ENCODE measurements around the gene TRH.
"Not testable (repeated sequence)": the region's sequence is repeated elsewhere in the genome, so short reads cannot be mapped to it uniquely, and the experiment has no call there.

The TRH gene

DNA sequence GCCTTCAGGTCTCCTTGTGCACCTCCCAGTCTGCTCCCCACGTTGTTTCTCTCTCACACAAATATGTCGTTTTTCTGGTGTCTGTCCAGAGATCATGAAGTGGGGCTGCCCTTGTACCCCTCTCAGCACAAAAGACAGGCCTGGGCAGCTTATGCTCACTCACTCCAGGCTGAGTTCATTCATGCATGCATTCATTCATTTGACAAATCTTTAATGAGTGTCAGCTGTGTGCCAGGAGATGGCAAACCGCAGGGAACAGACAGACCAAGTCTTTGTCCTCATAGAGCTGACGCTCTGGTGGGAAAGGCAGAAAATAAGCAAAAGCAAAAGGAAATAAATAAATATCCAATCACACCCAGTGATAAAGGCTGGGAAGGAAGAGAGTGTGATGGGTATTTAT lies 7.6 kb upstream of the TRH start:
- FAIRE-seq = no peak

GRCh38 chr3:129967761-129968160 lies 6.8 kb upstream of the TRH start:
- no peak for FAIRE-seq

- FAIRE-seq = no peak
Observed at GRCh38 chr3:129971351-129972052, 3.0 kb upstream of the TRH start.

GRCh38 chr3:129972301-129972700 lies 2.2 kb upstream of the TRH start:
- no peak for FAIRE-seq

- FAIRE-seq = no peak
Observed at GRCh38 chr3:129973853-129974563, 512 bp upstream of the TRH start.

GRCh38 chr3:129974833-129975704 lies 549 bp downstream of the TRH start:
- no peak for FAIRE-seq

- FAIRE-seq = no peak
Observed at GRCh38 chr3:129975705-129976048, 1.2 kb downstream of the TRH start.

- FAIRE-seq = no peak
Observed at GRCh38 chr3:129976286-129976685, 1.8 kb downstream of the TRH start.

- FAIRE-seq = no peak
Observed at GRCh38 chr3:129978123-129978522, 3.6 kb downstream of the TRH start.

DNA sequence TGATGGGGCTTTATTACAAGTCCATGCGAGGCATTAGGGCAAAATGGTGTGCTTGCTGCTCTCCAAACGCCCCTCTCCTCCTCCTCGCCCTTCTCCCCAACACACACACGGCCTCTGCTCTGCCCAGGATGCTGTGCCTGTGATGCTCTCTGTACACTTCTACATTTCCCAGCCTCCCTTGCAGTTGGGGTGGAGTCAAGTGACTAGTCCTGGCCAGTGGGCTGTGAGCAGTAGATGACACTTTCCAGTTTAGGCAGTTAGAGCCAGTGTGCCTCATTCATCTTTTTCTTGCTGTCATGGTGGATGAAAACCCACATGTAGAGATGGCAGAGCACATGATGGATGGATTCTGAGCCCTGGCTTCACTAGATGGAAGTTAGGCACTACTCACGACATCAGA lies 5.4 kb downstream of the TRH start:
- no peak for FAIRE-seq

DNA sequence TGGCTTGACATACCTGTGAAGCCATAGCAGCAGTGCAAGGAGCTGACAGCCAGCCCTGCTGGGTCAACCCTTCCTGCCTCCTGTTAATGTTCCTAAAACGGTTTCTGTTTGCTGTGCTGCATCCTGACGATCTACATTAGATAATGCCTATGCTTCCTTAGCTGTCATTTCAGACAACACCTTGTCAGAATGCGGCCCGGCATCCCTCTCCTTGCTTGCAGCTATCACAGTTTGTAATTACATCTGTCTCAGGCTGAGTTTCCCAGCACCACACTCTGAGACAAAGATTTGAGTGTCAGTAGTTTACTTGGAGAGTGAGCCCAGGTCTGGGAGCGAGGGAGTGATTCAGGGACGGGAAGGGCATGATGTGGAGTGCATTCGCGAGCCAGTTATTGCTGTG lies 9.0 kb downstream of the TRH start:
- FAIRE-seq = no peak

DNA sequence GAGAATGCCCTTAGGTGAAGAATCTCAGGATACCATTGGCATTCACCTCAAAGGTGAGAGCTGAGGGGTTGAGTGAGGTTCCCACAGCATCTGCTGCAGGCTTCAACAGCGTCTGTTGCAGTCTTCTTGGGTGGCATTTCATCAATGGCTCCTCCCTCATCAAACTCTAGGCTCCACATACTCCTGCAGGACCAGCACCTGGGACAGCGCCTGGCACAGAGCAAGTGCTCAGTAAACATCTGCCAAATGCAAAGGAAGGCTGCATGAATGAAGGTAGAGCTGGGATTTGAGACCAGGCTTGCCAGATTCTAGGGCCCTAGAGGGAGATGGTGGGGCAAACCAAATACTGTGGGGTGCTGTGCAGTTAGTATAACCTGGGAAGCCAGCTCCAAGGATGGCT lies 9.6 kb downstream of the TRH start:
- FAIRE-seq = no peak

DNA sequence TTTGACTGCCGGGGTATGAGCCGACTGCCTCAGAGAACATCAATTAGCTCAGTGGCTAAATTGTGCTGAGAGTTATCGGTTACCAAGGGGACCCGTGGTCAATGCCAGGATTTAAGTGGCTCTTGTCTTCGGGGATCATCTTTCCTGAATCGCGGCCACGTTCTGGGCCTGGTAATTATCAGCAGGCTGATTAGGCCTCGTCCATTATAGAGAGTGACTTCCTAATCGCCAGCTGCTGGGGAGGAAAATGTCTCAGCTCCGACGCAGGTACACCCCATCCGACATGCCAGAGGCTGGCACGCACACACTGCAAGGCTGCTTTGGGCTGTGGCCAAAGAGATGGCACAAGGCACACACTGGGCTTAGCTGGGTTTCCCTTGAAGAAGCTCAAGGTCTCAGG lies 10.6 kb downstream of the TRH start:
- FAIRE-seq = no peak

DNA sequence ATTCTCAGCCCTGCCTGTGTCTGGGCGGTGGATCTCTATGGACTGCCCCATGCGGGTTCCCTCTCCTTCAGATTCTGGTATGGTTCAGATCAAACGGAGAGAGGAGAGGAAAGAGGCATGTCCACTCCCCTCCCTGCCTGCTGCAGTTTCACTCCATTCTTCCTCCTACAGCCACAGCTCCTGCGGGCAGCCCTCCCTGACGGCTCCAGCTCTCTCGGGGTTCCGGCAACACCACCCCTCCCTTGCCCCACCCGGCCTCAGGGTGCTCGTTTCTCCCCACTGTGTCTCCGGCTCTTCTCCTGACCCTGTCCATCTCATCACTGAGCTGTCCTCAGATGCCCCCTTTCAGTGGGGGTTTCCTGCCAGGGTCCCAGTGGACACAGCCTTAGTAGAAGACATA lies 13.9 kb downstream of the TRH start:
- FAIRE-seq = no peak

GRCh38 chr3:129989414-129989813 lies 14.9 kb downstream of the TRH start:
- no peak for FAIRE-seq

DNA sequence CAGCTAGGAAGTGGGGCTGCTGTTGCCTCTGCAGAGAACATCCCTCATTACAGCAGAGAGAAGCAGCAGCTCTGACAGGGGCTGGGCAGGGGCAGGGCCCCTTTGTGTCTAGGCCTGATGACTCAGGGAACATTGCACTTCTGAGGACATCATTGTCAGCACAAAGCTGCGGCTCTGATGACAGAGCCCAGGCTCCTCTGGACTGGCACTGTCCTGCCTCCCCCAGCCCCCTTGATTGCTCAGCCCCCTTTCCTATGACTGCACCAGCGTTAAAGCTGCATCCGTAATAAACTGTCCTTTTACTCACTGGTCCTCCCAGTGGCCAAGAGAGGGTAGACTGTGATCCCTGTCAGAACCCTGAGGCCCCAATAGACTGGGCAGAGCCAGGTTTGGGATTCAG lies 18.3 kb downstream of the TRH start:
- no peak for FAIRE-seq

- FAIRE-seq = no peak
Observed at GRCh38 chr3:129994883-129995559, 20.5 kb downstream of the TRH start.

- FAIRE-seq = no peak
Observed at GRCh38 chr3:129996073-129996472, 21.6 kb downstream of the TRH start.

DNA sequence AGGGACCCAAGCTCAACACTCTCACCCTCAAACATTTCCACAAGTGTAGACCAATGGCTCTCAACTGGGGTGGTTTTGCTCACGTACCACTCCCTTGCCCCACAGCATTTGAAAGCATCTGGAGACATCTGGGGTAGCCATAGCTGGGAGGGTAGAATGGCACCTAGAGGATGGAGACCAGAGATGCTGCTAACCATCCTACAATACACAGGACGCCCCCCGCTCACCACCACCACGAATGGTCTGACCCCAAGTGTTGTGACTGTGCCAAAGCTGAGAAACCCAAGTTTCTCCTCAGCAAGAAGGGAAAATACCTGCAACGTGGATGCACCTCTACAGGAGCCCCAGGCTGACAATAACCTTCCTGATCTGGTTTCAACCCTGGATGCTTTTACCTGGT lies 24.7 kb downstream of the TRH start:
- FAIRE-seq = not testable (repeated sequence)

DNA sequence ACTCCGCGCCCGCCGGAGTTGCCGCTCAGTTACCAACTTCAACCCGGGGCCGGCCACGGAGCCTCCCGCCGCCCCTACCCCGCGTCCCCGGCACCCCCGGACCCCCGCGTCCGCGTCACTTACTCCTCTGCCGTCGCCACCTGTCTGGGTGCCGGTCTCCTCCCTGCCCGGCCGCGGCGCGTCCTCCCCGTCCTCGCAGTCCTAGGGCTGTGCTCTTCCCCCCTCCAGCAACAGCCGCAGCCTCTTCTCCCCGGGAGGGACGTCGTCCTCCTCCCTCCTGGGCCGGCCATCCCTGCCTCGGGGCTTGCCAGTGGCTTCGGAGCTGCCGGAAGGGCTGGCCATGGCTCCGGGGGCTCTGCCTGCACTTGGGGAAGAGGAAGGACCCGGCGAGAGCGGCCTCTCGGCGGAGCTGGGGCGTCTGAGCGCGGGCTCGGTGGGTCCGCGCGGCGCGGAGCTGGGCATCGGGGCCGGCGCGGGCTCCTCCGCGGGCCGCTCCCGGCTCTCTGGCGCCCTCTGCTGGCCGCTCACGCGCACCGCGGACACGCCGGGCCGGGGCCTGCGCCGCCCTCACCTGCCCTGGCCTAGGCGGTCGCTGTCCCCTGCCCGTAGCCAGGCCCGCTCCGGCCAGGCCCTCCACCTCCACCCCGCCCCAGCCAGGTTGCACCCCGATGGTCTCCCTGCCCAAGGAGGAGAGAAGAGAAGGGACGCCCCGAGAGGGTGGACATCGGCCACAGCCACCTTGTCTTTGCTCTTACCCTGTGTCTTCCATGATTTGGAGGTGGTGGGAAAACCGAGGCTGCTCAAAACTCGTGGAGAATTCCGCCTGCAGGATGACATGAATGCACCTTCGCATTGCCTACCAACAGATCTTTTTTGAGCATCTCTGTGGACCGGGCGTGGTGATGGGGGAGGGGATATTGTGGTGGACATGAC lies 28.4 kb downstream of the TRH start:
- FAIRE-seq = not testable (repeated sequence)

DNA sequence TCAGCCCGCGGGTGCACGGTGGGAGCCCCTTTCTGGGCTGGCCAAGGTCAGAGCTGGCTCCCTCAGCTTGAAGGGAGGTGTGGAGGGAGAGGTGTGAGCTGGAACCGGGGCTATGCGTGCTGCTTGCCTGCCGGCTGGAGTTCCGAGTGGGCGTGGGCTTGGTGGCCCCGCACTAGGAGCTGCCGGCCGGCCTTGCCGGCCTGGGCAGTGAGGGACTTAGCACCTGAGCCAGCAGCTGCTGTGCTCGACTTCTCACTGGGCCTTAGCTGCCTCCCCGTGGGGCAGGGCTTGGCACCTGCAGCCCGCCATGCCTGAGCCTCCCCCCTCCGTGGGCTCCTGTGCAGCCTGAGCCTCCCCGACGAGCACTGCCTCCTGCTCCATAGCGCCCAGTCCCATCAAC lies 36.0 kb downstream of the TRH start:
- FAIRE-seq = no peak

DNA sequence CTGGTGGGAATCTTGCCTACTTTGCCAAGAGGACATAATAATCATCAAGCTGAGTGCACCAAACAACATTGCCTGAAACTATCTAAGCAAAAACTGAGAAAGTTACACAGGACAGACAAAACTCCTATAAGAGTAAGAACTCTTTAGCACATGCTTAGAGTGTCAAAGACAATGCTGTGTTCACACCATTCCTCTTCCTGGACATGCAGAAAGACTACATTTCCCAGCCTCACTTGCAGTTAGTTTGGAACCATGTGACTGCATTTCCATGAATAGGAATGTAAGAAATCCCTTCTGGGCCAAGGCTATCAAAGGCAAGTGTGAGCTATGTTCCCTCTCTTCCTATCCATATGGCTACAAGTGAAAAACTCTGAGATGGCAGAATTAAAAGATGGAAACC lies 37.6 kb downstream of the TRH start:
- FAIRE-seq = not testable (repeated sequence)

Data from G401.6 (cell line).